ENCODE measurements around the gene SNX20. TPM values are rescaled to one million over a fixed set of nuclear protein-coding genes. Genes with fewer than 3 reads are reported as not detected.
A peak's percentile ranks its signal among the peaks of the same experiment; 100 is the strongest.

Gene SNX20
- total and polyA plus RNA-seq, 9 donors, result 0.38 to 2.7 (median 0.82) TPM

DNA sequence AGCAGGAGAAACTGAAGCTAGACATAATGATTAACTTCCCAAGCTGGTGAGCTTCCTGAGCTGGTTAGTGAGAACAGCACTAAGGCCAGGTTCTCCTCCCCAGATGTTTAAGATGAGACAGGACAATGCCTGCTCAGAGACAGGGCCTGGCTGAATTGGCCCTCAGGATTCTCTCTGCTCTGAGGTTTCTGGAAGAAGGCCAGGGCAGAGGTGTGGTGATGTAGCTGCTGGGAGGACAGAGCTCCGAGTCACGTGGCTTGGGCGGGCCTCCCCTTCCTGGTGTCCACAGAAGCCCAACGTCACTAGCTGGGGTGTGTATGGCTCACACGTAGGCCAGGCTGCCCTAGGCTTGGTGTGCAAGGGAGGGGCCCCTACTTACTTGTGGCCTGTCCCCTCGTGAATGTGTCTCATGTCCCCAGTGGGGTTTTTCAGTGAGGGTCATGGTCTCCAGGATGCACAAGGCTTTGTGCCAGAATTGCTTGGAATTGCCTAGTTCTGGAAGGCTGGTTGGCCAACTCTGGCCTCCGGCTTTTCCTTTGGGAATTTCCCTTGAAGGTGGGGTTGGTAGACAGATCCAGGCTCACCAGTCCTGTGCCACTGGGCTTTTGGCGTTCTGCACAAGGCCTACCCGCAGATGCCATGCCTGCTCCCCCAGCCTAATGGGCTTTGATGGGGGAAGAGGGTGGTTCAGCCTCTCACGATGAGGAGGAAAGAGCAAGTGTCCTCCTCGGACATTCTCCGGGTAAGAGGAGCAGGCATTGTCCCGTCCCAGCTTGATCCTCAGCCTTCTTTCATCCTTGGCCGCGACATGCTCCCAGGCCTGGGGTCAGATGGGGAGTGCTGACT lies 15.7 kb upstream of the SNX20 start:
- H3K27ac ChIP-seq, result no peak overlapping the region
- intact Hi-C loops (cut with DNase I), result no loop called here
- WGBS, 3 donors, result 64 to 75% (median 70%) methylated on average over 15 of the region's 15 CpGs
- no peaks in the 10 kb centered on the region for H3K36me3 ChIP-seq
- TF ChIP-seq EP300 (IDR thresholded peaks at IDR 0.05) (no peak), POLR2A (IDR thresholded peaks at IDR 0.05) (no peak)
- TF ChIP-seq, protein P1, sequence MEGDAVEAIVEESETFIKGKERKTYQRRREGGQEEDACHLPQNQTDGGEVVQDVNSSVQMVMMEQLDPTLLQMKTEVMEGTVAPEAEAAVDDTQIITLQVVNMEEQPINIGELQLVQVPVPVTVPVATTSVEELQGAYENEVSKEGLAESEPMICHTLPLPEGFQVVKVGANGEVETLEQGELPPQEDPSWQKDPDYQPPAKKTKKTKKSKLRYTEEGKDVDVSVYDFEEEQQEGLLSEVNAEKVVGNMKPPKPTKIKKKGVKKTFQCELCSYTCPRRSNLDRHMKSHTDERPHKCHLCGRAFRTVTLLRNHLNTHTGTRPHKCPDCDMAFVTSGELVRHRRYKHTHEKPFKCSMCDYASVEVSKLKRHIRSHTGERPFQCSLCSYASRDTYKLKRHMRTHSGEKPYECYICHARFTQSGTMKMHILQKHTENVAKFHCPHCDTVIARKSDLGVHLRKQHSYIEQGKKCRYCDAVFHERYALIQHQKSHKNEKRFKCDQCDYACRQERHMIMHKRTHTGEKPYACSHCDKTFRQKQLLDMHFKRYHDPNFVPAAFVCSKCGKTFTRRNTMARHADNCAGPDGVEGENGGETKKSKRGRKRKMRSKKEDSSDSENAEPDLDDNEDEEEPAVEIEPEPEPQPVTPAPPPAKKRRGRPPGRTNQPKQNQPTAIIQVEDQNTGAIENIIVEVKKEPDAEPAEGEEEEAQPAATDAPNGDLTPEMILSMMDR (IDR thresholded peaks at IDR 0.05), result no peak
- peak; percentile 43 to 63 (median 51) for DNase-seq
- no peaks in the 10 kb centered on the region for H3K27me3 ChIP-seq
- H3K4me1 ChIP-seq (ENCODE audit: insufficient read depth), result peaks cover 10% of the 10 kb centered on the region
- no peaks in the 10 kb centered on the region for H3K9me3 ChIP-seq
- H3K4me3 ChIP-seq, result no peak overlapping the region

DNA sequence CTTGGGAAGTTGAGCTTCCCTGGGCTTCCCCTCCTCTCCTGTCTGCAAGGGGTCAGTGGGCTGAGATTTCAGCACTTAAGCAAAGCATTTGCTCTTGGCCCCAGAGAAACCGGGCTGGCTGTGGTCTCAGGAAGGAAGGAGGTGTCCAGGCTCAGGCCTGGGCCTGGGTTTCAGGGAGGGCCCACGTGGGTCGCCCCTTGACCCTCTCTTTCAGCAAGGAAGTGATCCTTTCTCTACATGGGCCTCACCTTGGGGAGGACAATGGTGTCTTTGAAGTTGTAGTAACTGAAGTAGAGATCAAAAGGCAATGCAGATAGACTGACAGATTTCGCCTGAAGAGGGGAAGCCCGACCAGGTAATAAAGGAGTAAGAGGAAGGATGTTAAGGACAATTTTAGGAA lies 15.0 kb upstream of the SNX20 start:
- Histone ChIP-seq H3K36me3 (no peaks in the 10 kb centered on the region), H3K9me3 (no peaks in the 10 kb centered on the region), H3K4me3 (no peak overlapping the region), H3K27me3 (no peaks in the 10 kb centered on the region), H3K4me1 (ENCODE audit: insufficient read depth) (peaks cover 10% of the 10 kb centered on the region), H3K27ac (no peak overlapping the region)
- WGBS, 3 donors, result 74 to 78% (median 77%) methylated on average over 5 of the region's 5 CpGs
- no peak for DNase-seq
- TF ChIP-seq EP300 (IDR thresholded peaks at IDR 0.05) (no peak), POLR2A (IDR thresholded peaks at IDR 0.05) (no peak)
- TF ChIP-seq, protein P1 (IDR thresholded peaks at IDR 0.05), result no peak
- intact Hi-C loops (cut with DNase I), result no loop called here

- Histone ChIP-seq H3K4me1 (ENCODE audit: insufficient read depth) (peaks cover 10% of the 10 kb centered on the region), H3K27me3 (no peaks in the 10 kb centered on the region), H3K27ac (no peak overlapping the region), H3K9me3 (no peaks in the 10 kb centered on the region), H3K36me3 (no peaks in the 10 kb centered on the region), H3K4me3 (no peak overlapping the region)
- 93 to 96% (median 95%) methylated on average over 9 of the region's 9 CpGs for WGBS, 3 donors
- TF ChIP-seq POLR2A (IDR thresholded peaks at IDR 0.05) (no peak), EP300 (IDR thresholded peaks at IDR 0.05) (no peak)
- TF ChIP-seq, protein P1 (IDR thresholded peaks at IDR 0.05), result no peak
- DNase-seq, result no peak
- intact Hi-C loops (cut with DNase I), result no loop called here
These were observed 14.2 kb upstream of the SNX20 start for GRCh38 chr16:50695017-50696000.

GRCh38 chr16:50694206-50694605 lies 13.1 kb upstream of the SNX20 start:
- Histone ChIP-seq H3K27ac (no peak overlapping the region), H3K4me3 (no peak overlapping the region), H3K27me3 (no peaks in the 10 kb centered on the region), H3K9me3 (no peaks in the 10 kb centered on the region), H3K36me3 (no peaks in the 10 kb centered on the region), H3K4me1 (ENCODE audit: insufficient read depth) (peaks cover 10% of the 10 kb centered on the region)
- 91 to 96% (median 96%) methylated on average over 2 of the region's 2 CpGs for WGBS, 3 donors
- TF ChIP-seq, protein P1 (IDR thresholded peaks at IDR 0.05), result no peak
- TF ChIP-seq POLR2A (IDR thresholded peaks at IDR 0.05) (no peak), EP300 (IDR thresholded peaks at IDR 0.05) (no peak)
- DNase-seq, result no peak
- intact Hi-C loops (cut with DNase I), result no loop called here

Data from ovary (tissue), 9 donors.